Left ventricle myocardium inferior (tissue), 1 donor: ENCODE measurements around the gene GUCY2F. TPM values are rescaled to one million over a fixed set of nuclear protein-coding genes. Genes with fewer than 3 reads are reported as not detected.

Experiments
- DNase-seq: peaks from one replicate; pipeline ENCODE4 v3.0.0-alpha.2; 2020
- H3K27ac ChIP-seq: fragments of 200-600 bp; replicated peaks from 2 replicates; pipeline ENCODE4 v1.8.0; 2021
- H3K27me3 ChIP-seq: fragments of 200-600 bp; 2 replicates; pipeline ENCODE4 v1.8.0; 2021; ENCODE audit warnings: low read depth
- H3K36me3 ChIP-seq: fragments of 200-600 bp; 2 replicates; pipeline ENCODE4 v1.8.0; 2021
- H3K4me1 ChIP-seq: fragments of 200-600 bp; 2 replicates; pipeline ENCODE4 v1.8.0; 2021
- H3K4me3 ChIP-seq: fragments of 200-600 bp; 2 replicates; pipeline ENCODE4 v1.8.0; 2021; ENCODE audit warnings: mild to moderate bottlenecking, moderate library complexity
- H3K9me3 ChIP-seq: fragments of 200-600 bp; replicated peaks from 2 replicates; pipeline ENCODE4 v1.8.0; 2021
- CTCF ChIP-seq: fragments of 200-600 bp; IDR thresholded peaks from 2 replicates; pipeline ENCODE4 v1.8.0; 2021; ENCODE audit warnings: antibody characterized with exemption, mild to moderate bottlenecking, borderline replicate concordance
- intact Hi-C: fragments of 100-400 bp; cut with micrococcal nuclease; formaldehyde crosslinking; loops from one replicate; pipeline ENCODE4 v1.11.0; 2022
- total RNA-seq: library from RNA; stranded (reverse); fragmentation: NEBNext Ultra II Directional; extraction: Animal tissue kit (Norgen Biotek cat#: 25700); gene quantifications from one replicate; pipeline ENCODE4 v1.2.1, GENCODE V29; 2021
- donor health status: DM: no; HTN: yes; CAD: no; lungs with severe emphysema.

GUCY2F gene
- total RNA-seq, 1 donor from 2014 or later: not detected

GRCh38 chrX:109362101-109362500, 119.8 kb downstream of the GUCY2F start:
- Histone ChIP-seq H3K27me3 (no peaks in the 10 kb centered on the region), H3K4me3 (no peak overlapping the region), H3K4me1 (no peaks in the 10 kb centered on the region), H3K9me3 (no peaks in the 10 kb centered on the region), H3K36me3 (no peaks in the 10 kb centered on the region), H3K27ac (no peak overlapping the region)
- intact Hi-C loops: no loop called here
- no peak for DNase-seq
- no peak for TF ChIP-seq CTCF

GRCh38 chrX:109360301-109360700, 121.6 kb downstream of the GUCY2F start:
- intact Hi-C loops: no loop called here
- H3K27ac ChIP-seq: no peak overlapping the region
- no peak overlapping the region for H3K4me3 ChIP-seq
- no peaks in the 10 kb centered on the region for H3K4me1 ChIP-seq
- H3K27me3 ChIP-seq: no peaks in the 10 kb centered on the region
- DNase-seq: no peak
- no peaks in the 10 kb centered on the region for H3K9me3 ChIP-seq
- no peak for TF ChIP-seq CTCF
- H3K36me3 ChIP-seq: no peaks in the 10 kb centered on the region

GRCh38 chrX:109357706-109358105, 124.2 kb downstream of the GUCY2F start:
- Histone ChIP-seq H3K4me1 (no peaks in the 10 kb centered on the region), H3K27me3 (no peaks in the 10 kb centered on the region), H3K4me3 (no peak overlapping the region), H3K9me3 (no peaks in the 10 kb centered on the region), H3K27ac (no peak overlapping the region), H3K36me3 (no peaks in the 10 kb centered on the region)
- intact Hi-C loops: no loop called here
- DNase-seq: no peak
- no peak for TF ChIP-seq CTCF

DNA sequence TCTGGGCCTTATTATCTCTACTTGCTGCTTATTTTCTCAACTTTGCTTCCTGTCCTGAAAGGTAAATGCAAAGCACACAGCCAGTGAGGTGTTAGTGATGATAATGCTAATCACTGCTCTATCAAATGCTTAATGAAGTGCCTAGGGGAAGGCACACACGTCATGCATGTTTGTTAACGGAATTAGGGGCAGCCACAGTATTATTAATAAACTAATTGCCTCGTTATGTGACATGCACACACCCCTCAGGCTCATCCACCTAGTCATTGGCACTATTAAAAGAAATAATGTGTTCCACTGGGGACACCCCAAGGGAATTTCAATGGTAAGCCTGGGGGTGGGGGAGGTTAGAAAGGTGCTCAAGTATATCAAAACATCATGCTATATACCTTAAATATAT, 125.2 kb downstream of the GUCY2F start:
- Histone ChIP-seq H3K4me1 (no peaks in the 10 kb centered on the region), H3K27ac (no peak overlapping the region), H3K9me3 (no peaks in the 10 kb centered on the region), H3K27me3 (no peaks in the 10 kb centered on the region), H3K4me3 (no peak overlapping the region), H3K36me3 (no peaks in the 10 kb centered on the region)
- no peak for TF ChIP-seq CTCF
- intact Hi-C loops: no loop called here
- DNase-seq: no peak

- Histone ChIP-seq H3K36me3 (no peaks in the 10 kb centered on the region), H3K27me3 (no peaks in the 10 kb centered on the region), H3K4me3 (no peak overlapping the region), H3K9me3 (no peaks in the 10 kb centered on the region), H3K4me1 (no peaks in the 10 kb centered on the region), H3K27ac (no peak overlapping the region)
- peak; percentile 14 for DNase-seq
- intact Hi-C loops: no loop called here
- TF ChIP-seq CTCF: no peak
These were observed 129.8 kb downstream of the GUCY2F start for GRCh38 chrX:109352066-109352588.
